ENCODE results near the gene KIF5C.

GRCh38 chr2:148967056-148967455, 92.0 kb downstream of the KIF5C start:
- no peak for TF ChIP-seq CTCF (IDR thresholded peaks at IDR 0.05 in 4 of 5, conservative IDR thresholded peaks at IDR 0.05 in 1 of 5)
- no peak for TF ChIP-seq POLR2A (IDR thresholded peaks at IDR 0.05)

All from gastrocnemius medialis (tissue), 4 donors.